K562 (cell line): ENCODE data around the gene CLPSL2. TPM values are rescaled to one million over a fixed set of nuclear protein-coding genes. Genes with fewer than 3 reads are reported as not detected.

Experiments
- ATAC-seq: fragments of 200-7000 bp; cut with Tn5 transposase; 3 replicates; pipeline ENCODE4 v1.9.1; 2020; ENCODE audit warnings: moderate library complexity
- BruUV-seq: library from RNA; stranded (reverse); fragments of 400-500 nt; replicated peaks from 2 replicates; lab custom pipeline; 2021; lab: Mats Ljungman, UMichigan
- CTCF ChIA-PET: fragments of 300-600 bp; formaldehyde crosslinking; extraction: SDS; loops from one replicate; lab custom pipeline; 2021; ENCODE audit warnings: low intra/inter-chr PET ratio; lab: Yijun Ruan, JAX
- POLR2A ChIA-PET: fragments of 300-600, 350-650 bp; sonication (Branson Sonifier 250); formaldehyde crosslinking; extraction: SDS; loops from one replicate; lab custom pipeline; 2021; ENCODE audit warnings: antibody characterized with exemption, inconsistent platforms; lab: Yijun Ruan, JAX
- DNase-seq, 4 experiments: peaks; one replicate each; pipeline versions ENCODE4 v3.0.0 to v3.0.0-alpha.2; 2011 to 2018; ENCODE audit warnings: low spot score in 3 of 4, mixed read lengths in 3 of 4; ENCODE audit errors: extremely low read depth in 1 of 4
- FAIRE-seq: peaks from 2 replicates; lab custom pipeline; 2011; peaks lifted over from hg19 to GRCh38; lab: Jason Lieb, UNC
- H2AFZ ChIP-seq: 2 replicates; pipeline ENCODE4 v1.6.0; 2011; ENCODE audit warnings: low read depth, low read length, control low read depth, inconsistent platforms
- H3K27ac ChIP-seq: fragments of 200-600 bp; 3 replicates; pipeline ENCODE4 v1.8.0; 2011; ENCODE audit warnings: low read depth, mild to moderate bottlenecking, control low read depth, inconsistent platforms, low read length, moderate library complexity, mixed read lengths; ENCODE audit errors: extremely low read depth
- H3K27me3 ChIP-seq, 2 experiments: fragments of 300-600 bp in 1 of 2; 2 replicates in 1 of 2; 3 replicates in 1 of 2; pipeline versions ENCODE4 v1.6.0 to v1.8.0; 2011; ENCODE audit warnings: inconsistent platforms in 2 of 2, low read length in 2 of 2, mild to moderate bottlenecking in 1 of 2, mixed read lengths in 1 of 2, moderate library complexity in 1 of 2; ENCODE audit not compliant: control insufficient read depth in 2 of 2, insufficient read depth in 2 of 2
- H3K36me3 ChIP-seq: fragments of 300-600 bp; 3 replicates; pipeline ENCODE4 v1.8.0; 2011; ENCODE audit warnings: mild to moderate bottlenecking, low read length, inconsistent platforms; ENCODE audit not compliant: control insufficient read depth, insufficient read depth
- H3K4me1 ChIP-seq, 2 experiments: fragments of 200-600 bp in 1 of 2; replicated peaks in 1 of 2; 2 replicates in 1 of 2; 3 replicates in 1 of 2; pipeline versions ENCODE4 v1.5.1 to v1.8.0; 2011; ENCODE audit warnings: inconsistent platforms in 2 of 2, low read length in 2 of 2, mild to moderate bottlenecking in 1 of 2, mixed read lengths in 1 of 2, moderate library complexity in 1 of 2; ENCODE audit not compliant: control insufficient read depth in 2 of 2, insufficient read depth in 2 of 2
- H3K4me2 ChIP-seq: 2 replicates; pipeline ENCODE4 v1.6.1; 2011; ENCODE audit warnings: low read length, control low read depth, inconsistent platforms, mixed read lengths; ENCODE audit not compliant: insufficient read depth
- H3K4me3 ChIP-seq: fragments of 200-600 bp; sonication (generic), shearing (Covaris generic); 2 replicates; pipeline ENCODE4 v1.5.1; 2016; ENCODE audit warnings: control low read depth, inconsistent platforms
- H3K79me2 ChIP-seq: fragments of 200-600 bp; 3 replicates; pipeline ENCODE4 v1.8.0; 2011; ENCODE audit warnings: low read length, inconsistent platforms; ENCODE audit not compliant: control insufficient read depth, insufficient read depth
- H3K9ac ChIP-seq, 2 experiments: 2 replicates each; pipeline versions ENCODE4 v1.6.0 to v1.6.1; 2011; ENCODE audit warnings: low read depth in 2 of 2, low read length in 2 of 2, control low read depth in 1 of 2, inconsistent platforms in 1 of 2, mild to moderate bottlenecking in 1 of 2, mixed read lengths in 1 of 2; ENCODE audit not compliant: insufficient read depth in 1 of 2
- H3K9me1 ChIP-seq: one replicate; pipeline ENCODE4 v1.6.0; 2011; ENCODE audit warnings: inconsistent platforms, mild to moderate bottlenecking, low read length, moderate library complexity; ENCODE audit not compliant: control insufficient read depth, insufficient read depth
- H3K9me3 ChIP-seq: replicated peaks from 2 replicates; pipeline ENCODE4 v1.5.1; 2011; ENCODE audit warnings: low read depth, low read length, inconsistent platforms; ENCODE audit not compliant: control insufficient read depth, insufficient read depth
- H4K20me1 ChIP-seq: replicated peaks from 2 replicates; pipeline ENCODE4 v1.6.1; 2011; ENCODE audit warnings: low read length, inconsistent platforms, mixed read lengths; ENCODE audit not compliant: control insufficient read depth, insufficient read depth
- AFF1 ChIP-seq, 2 experiments: fragments of 450-650 bp; IDR thresholded peaks; 2 replicates each; pipeline ENCODE4 v1.6.1; 2018; ENCODE audit warnings: mild to moderate bottlenecking in 2 of 2, low read depth in 1 of 2; ENCODE audit not compliant: partially characterized antibody in 2 of 2
- E2F3 ChIP-seq: fragments of 250-450 bp; sonication (Bioruptor Pico); IDR thresholded peaks from 2 replicates; pipeline ENCODE4 v1.4.0; 2020; ENCODE audit warnings: mild to moderate bottlenecking
- FOXP1 ChIP-seq: sonication (generic); formaldehyde crosslinking; IDR thresholded peaks from 2 replicates; pipeline ENCODE4 v1.8.0; 2022; ENCODE audit warnings: mild to moderate bottlenecking, missing genetic modification reagents
- HDAC1 ChIP-seq, 2 experiments: fragments of 450-650 bp; IDR thresholded peaks; 2 replicates each; pipeline ENCODE4 v1.6.1; 2016 to 2017; ENCODE audit warnings: inconsistent platforms in 1 of 2, mild to moderate bottlenecking in 1 of 2, moderate library complexity in 1 of 2
- WGBS: fragments of 100-300 bp; shearing (Covaris generic); methylation state at CpG from one replicate; pipeline ENCODE4 v1.1.6; 2016; ENCODE audit warnings: low coverage, mixed read lengths; ENCODE audit not compliant: insufficient coverage; ENCODE audit errors: missing lambda C conversion rate; 5-methylcytosine and 5-hydroxymethylcytosine counted together
- in situ Hi-C: fragments of 300-500 bp; cut with MboI; formaldehyde crosslinking; loops from 4 replicates; pipeline ENCODE4 v1.15.0; 2018; ENCODE audit warnings: inconsistent platforms, mixed read lengths
- intact Hi-C: fragments of 100-400 bp; cut with micrococcal nuclease; formaldehyde crosslinking; loops from 2 replicates; pipeline ENCODE4 v1.14.2; 2022
- polyA plus RNA-seq, 8 experiments: library from polyadenylated mRNA; depleted of rRNA in 4 of 8; stranded (reverse) in 5 of 8; unstranded in 3 of 8; fragments of >200 nt; fragmentation: Nextera tagmentation in 2 of 8; fragmentation: Illumina TruSeq in 1 of 8; extraction: Ambion mirVana in 2 of 8; extraction: Trizol in 1 of 8; gene quantifications; 2 replicates each; pipeline versions ENCODE4 v1.2.1 to v1.2.3, GENCODE V29; 2011 to 2014; ENCODE audit warnings: inconsistent platforms in 1 of 8, missing spikeins in 1 of 8
- total RNA-seq, 7 experiments: library from RNA; depleted of rRNA in 6 of 7; stranded (reverse); fragments of >200 nt in 6 of 7; fragmentation: Illumina TruSeq in 2 of 7; extraction: Trizol in 2 of 7; gene quantifications; 2 replicates each; pipeline versions ENCODE4 v1.2.1 to v1.2.3, GENCODE V29; 2011 to 2021; ENCODE audit warnings: low replicate concordance in 1 of 7
- TF ChIP-seq, protein P1 (sequence below), 2 experiments: IDR thresholded peaks; 2 replicates each; pipeline ENCODE4 v1.6.1; 2011; ENCODE audit warnings: borderline replicate concordance in 1 of 2, control low read depth in 1 of 2, low read depth in 1 of 2, low read length in 1 of 2, mild to moderate bottlenecking in 1 of 2, mixed read lengths in 1 of 2, moderate library complexity in 1 of 2; ENCODE audit not compliant: insufficient read depth in 1 of 2, insufficient read length in 1 of 2, poor library complexity in 1 of 2, severe bottlenecking in 1 of 2; ENCODE audit errors: extremely low read depth in 1 of 2
- TF ChIP-seq, protein P2 (sequence below): IDR thresholded peaks from 2 replicates; pipeline ENCODE4 v1.6.1; 2016; ENCODE audit warnings: missing genetic modification characterization, missing compliant biosample characterization
- TF ChIP-seq, protein P3 (sequence below): fragments of 450-650 bp; conservative IDR thresholded peaks from 2 replicates; pipeline ENCODE4 v1.6.1; 2016; ENCODE audit warnings: missing genetic modification characterization, low read depth, mild to moderate bottlenecking, control low read depth, missing compliant biosample characterization

Gene CLPSL2
- total and polyA plus RNA-seq, 9 of the 15 experiments (the other 6 are each of a cell fraction or from before 2014, with no cell fraction given) = not detected

DNA sequence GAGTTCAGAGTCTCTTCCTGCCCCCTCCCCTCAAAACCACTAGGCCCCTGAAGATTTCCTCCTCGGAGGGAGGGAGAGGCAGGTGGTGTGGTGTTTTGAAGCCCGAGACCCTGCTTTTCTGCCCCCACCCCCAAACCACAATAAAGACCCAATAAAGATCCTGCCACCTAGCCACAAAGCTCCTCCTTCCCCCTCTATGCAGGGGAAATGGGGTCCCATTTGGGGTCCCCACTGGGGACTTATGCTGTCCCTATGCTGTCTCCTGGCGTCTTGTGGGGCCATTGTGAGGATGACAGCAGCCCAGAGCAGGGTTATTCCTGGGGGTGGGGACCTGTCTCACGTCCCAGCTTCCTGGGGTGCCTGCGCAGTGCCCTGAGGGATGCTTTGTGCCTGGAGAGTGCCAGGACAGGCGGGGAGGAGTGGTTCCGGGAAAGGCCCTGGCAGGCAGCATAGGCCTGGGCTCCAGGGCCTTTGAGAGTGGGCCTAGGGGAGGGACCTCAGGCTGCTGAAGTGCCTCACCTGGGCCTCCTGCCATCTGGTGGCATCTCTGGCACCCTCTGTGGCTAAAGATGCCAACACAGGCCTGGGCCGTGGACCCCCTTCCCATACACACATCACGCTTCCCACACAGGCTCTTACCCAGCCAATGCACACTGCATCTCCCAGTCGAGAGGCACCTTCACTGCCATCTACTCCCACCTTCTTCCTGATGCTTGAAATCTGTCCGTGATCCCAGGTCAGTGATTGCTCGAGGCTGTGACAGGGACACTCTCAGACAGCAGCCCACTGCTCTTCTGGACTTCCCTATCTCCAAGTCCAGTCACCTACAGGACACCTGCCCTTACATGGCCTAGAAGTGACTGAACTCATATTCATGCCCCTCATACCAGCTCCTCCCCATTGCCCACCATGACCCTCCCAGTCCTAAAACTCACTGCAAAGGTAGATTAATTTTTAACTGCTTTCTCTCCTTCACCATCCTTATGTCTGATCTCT, 47.4 kb upstream of the CLPSL2 start (continued):
- TF ChIP-seq, protein P1, sequence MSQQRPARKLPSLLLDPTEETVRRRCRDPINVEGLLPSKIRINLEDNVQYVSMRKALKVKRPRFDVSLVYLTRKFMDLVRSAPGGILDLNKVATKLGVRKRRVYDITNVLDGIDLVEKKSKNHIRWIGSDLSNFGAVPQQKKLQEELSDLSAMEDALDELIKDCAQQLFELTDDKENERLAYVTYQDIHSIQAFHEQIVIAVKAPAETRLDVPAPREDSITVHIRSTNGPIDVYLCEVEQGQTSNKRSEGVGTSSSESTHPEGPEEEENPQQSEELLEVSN (IDR thresholded peaks at IDR 0.05; ENCODE audit: borderline replicate concordance in 1 of 2, extremely low read depth in 1 of 2, insufficient read depth in 1 of 2, insufficient read length in 1 of 2, low read depth in 1 of 2, low read length in 1 of 2, poor library complexity in 1 of 2, severe bottlenecking in 1 of 2) = peak in 1 of 2 experiments; percentile 40
- TF ChIP-seq HDAC1 (IDR thresholded peaks at IDR 0.05) = peak in 1 of 2 experiments; percentile 36; a peak in 1 of 4 replicates
- 0 out of 2 replicates have a peak, but pooled peaks have one; percentile 36 for TF ChIP-seq E2F3
- TF ChIP-seq FOXP1 (CRISPR knock-in tag) = 0 out of 2 replicates have a peak, but pooled peaks have one; percentile 24

GRCh38 chr6:35729722-35730121, 46.7 kb upstream of the CLPSL2 start:
- WGBS = 44% methylated on average over 2 of the region's 2 CpGs
- no peaks in the 10 kb centered on the region for H3K36me3 ChIP-seq
- ChIA-PET CTCF (no interaction called here), POLR2A (interaction anchor here (1.0 kb wide), 1 partner anchor 469 kb away, joined by 3 read pairs; no protein-coding TSS in a partner anchor)
- peaks cover 64 to 81% of the 10 kb centered on the region in 2 experiments for H3K4me1 ChIP-seq
- peak overlapping the region; percentile 38; the same call in 1 of the 3 replicates for H3K27ac ChIP-seq
- no peaks in the 10 kb centered on the region for H3K9me1 ChIP-seq
- no peaks in the 10 kb centered on the region; the same call in 2 of the 3 replicates for H3K79me2 ChIP-seq
- peak overlapping the region; percentile 26 to 79; a peak in 1 of 4 replicates for H3K9ac ChIP-seq
- FAIRE-seq = no peak
- no TSS peak for BruUV-seq
- no peak overlapping the region for H3K4me3 ChIP-seq
- in situ Hi-C loops (no loop called here), intact Hi-C loops (loop anchor here (10.0 kb wide), 1 partner anchor 365 kb away; no protein-coding TSS in a partner anchor)
- no peak overlapping the region for H3K4me2 ChIP-seq
- no peaks in the 10 kb centered on the region for H3K27me3 ChIP-seq
- no peaks in the 10 kb centered on the region for H4K20me1 ChIP-seq
- no peaks in the 10 kb centered on the region for H3K9me3 ChIP-seq
- peak overlapping the region; percentile 56 for H2AFZ ChIP-seq
- ATAC-seq = no peak
- no peak for DNase-seq
- TF ChIP-seq, protein P2, sequence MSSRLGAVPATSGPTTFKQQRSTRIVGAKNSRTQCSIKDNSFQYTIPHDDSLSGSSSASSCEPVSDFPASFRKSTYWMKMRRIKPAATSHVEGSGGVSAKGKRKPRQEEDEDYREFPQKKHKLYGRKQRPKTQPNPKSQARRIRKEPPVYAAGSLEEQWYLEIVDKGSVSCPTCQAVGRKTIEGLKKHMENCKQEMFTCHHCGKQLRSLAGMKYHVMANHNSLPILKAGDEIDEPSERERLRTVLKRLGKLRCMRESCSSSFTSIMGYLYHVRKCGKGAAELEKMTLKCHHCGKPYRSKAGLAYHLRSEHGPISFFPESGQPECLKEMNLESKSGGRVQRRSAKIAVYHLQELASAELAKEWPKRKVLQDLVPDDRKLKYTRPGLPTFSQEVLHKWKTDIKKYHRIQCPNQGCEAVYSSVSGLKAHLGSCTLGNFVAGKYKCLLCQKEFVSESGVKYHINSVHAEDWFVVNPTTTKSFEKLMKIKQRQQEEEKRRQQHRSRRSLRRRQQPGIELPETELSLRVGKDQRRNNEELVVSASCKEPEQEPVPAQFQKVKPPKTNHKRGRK (tag) = 0 out of 2 replicates have a peak, but pooled peaks have one; percentile 13
- peak in 1 of 2 experiments; percentile 26 for TF ChIP-seq AFF1 (IDR thresholded peaks at IDR 0.05; ENCODE audit: low read depth in 1 of 2, partially characterized antibody in 2 of 2)
- TF ChIP-seq, protein P3, sequence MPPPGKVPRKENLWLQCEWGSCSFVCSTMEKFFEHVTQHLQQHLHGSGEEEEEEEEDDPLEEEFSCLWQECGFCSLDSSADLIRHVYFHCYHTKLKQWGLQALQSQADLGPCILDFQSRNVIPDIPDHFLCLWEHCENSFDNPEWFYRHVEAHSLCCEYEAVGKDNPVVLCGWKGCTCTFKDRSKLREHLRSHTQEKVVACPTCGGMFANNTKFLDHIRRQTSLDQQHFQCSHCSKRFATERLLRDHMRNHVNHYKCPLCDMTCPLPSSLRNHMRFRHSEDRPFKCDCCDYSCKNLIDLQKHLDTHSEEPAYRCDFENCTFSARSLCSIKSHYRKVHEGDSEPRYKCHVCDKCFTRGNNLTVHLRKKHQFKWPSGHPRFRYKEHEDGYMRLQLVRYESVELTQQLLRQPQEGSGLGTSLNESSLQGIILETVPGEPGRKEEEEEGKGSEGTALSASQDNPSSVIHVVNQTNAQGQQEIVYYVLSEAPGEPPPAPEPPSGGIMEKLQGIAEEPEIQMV = 0 out of 2 replicates have a peak, but pooled peaks have one; percentile 21
